ENCODE measurements around the gene MAGEF1. TPM values are rescaled to one million over a fixed set of nuclear protein-coding genes. Genes with fewer than 3 reads are reported as not detected.

MAGEF1 gene
- total RNA-seq, 2 experiments from 2014 or later = 5.8 to 6.1 TPM

DNA sequence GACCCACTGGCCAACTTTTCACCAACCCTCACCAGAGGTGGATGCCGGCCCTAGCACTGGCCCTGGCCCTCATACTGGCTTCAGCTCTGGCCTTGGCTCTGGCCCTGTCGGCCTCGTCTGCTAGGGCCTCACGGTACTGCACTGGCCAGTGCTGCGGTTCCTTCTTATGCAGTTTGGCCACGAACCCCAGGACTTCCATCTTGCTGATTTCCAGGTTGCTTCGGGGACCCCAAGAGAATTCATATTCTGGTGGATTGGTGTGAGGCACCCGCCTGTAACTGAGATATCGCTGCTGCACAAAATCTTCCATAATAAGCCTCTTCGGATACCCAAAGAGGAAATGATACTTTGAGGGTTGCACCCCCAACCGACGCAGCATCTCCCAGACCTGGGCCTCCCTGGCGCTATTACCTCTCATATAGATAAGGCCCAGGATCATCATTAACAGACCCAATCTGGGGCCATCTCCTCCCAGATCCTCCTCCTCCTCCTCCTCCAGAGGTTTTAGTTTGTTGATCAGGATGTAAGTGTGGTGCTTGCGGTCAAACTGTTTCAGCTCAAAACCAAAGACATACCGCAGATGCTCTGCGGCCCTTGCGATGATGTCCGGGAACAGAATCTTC, 883 bp downstream of the MAGEF1 start:
- Histone ChIP-seq H3K4me1 (ENCODE audit: insufficient read depth, low read length) (peaks cover 25% of the 10 kb centered on the region), H3K36me3 (ENCODE audit: insufficient read depth, low read length) (no peaks in the 10 kb centered on the region), H3K27me3 (ENCODE audit: control insufficient read depth in 1 of 2, insufficient read depth in 2 of 2, low read length in 2 of 2) (no peaks in the 10 kb centered on the region), H3K4me3 (ENCODE audit: low read length) (peak overlapping the region; percentile 87), H3K9me3 (ENCODE audit: control insufficient read depth in 1 of 2, insufficient read depth in 1 of 2, low read length in 2 of 2) (peaks cover 0 to 3% of the 10 kb centered on the region in 2 experiments), H3K27ac (ENCODE audit: low read depth in 1 of 2, low read length in 2 of 2) (peak overlapping the region; percentile 72 to 80)
- ATAC-seq (ENCODE audit: poor library complexity) (peak; percentile 30), DNase-seq (peak in 7 of 14 experiments; percentile 7 to 52 (median 34))
- ChIA-PET POLR2A (interaction anchor here (0.7 to 2.2 kb wide), 8 partner anchors 14 to 186 kb away, joined by 3 to 12 read pairs (median 3); partner anchors contain the start of gene EPHB3), CTCF (no interaction called here)
- intact Hi-C loops (cut with DNase I, micrococcal nuclease) = loop anchor here in 1 of 2 experiments (5.0 kb wide), 1 partner anchor 414 kb away; the partner anchor contains the start of gene PSMD2
- Mint-ChIP-seq H3K27ac (peak overlapping the region; percentile 77), H3K36me3 (ENCODE audit: low read depth) (no peaks in the 10 kb centered on the region), H3K27me3 (no peaks in the 10 kb centered on the region), H3K9me3 (no peaks in the 10 kb centered on the region), H3K4me1 (ENCODE audit: low read depth) (peaks cover 26% of the 10 kb centered on the region), H3K4me3 (peak overlapping the region; percentile 93)
- TF ChIP-seq, protein P1, sequence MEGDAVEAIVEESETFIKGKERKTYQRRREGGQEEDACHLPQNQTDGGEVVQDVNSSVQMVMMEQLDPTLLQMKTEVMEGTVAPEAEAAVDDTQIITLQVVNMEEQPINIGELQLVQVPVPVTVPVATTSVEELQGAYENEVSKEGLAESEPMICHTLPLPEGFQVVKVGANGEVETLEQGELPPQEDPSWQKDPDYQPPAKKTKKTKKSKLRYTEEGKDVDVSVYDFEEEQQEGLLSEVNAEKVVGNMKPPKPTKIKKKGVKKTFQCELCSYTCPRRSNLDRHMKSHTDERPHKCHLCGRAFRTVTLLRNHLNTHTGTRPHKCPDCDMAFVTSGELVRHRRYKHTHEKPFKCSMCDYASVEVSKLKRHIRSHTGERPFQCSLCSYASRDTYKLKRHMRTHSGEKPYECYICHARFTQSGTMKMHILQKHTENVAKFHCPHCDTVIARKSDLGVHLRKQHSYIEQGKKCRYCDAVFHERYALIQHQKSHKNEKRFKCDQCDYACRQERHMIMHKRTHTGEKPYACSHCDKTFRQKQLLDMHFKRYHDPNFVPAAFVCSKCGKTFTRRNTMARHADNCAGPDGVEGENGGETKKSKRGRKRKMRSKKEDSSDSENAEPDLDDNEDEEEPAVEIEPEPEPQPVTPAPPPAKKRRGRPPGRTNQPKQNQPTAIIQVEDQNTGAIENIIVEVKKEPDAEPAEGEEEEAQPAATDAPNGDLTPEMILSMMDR (IDR thresholded peaks at IDR 0.05) = no peak

DNA sequence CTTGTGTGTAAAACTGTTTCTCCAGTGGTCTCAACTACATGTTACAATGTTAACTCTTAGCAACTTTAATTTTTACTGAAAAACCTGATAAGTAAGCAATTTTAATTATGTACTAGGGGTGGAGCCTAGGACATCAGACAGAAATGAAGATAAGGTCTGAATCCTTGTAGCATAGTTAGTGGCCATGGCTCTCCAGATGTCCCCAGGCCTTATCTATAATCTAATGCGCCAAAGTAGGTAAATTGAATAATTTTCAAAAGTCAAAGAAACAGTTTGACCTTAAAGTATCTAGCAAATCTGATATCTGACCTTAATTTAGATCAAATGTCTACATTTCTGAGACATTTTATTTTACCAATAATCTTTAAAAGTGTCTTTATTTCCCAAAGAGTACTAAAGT, 8.2 kb downstream of the MAGEF1 start:
- Histone ChIP-seq H3K27me3 (ENCODE audit: control insufficient read depth in 1 of 2, insufficient read depth in 2 of 2, low read length in 2 of 2) (no peaks in the 10 kb centered on the region), H3K4me3 (ENCODE audit: low read length) (no peak overlapping the region), H3K36me3 (ENCODE audit: insufficient read depth, low read length) (no peaks in the 10 kb centered on the region), H3K9me3 (ENCODE audit: control insufficient read depth in 1 of 2, insufficient read depth in 1 of 2, low read length in 2 of 2) (peaks cover 0 to 3% of the 10 kb centered on the region in 2 experiments), H3K4me1 (ENCODE audit: insufficient read depth, low read length) (no peaks in the 10 kb centered on the region), H3K27ac (ENCODE audit: low read depth in 1 of 2, low read length in 2 of 2) (no peak overlapping the region)
- ChIA-PET POLR2A (no interaction called here), CTCF (no interaction called here)
- TF ChIP-seq, protein P1 (IDR thresholded peaks at IDR 0.05) = no peak
- intact Hi-C loops (cut with DNase I, micrococcal nuclease) = no loop called here
- Mint-ChIP-seq H3K4me3 (no peak overlapping the region), H3K27me3 (no peaks in the 10 kb centered on the region), H3K4me1 (ENCODE audit: low read depth) (no peaks in the 10 kb centered on the region), H3K9me3 (no peaks in the 10 kb centered on the region), H3K36me3 (ENCODE audit: low read depth) (peaks cover 3% of the 10 kb centered on the region), H3K27ac (no peak overlapping the region)
- no peak for ATAC-seq (ENCODE audit: poor library complexity)
- DNase-seq = no peak

DNA sequence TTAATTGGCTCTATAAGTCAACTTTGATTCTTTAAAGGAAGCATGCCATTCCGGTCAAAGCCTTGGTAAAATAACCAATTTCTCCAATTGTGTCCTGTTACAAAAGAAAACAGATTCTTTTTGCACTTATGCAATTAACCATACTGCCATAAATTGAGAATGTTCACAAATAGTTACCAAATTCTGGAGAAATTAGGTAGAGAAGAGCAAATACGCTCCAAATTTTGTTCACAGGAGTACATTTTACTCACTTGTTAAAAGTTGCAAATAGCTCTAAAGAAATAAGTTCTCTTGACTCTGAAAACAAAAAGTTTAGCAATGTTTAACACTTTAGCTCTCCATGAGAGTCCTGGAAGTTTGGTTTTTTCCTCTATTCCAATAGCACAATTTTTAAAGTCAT, 11.1 kb downstream of the MAGEF1 start:
- CTCF ChIA-PET = no interaction called here

More for the DNA sequence above, 11.1 kb downstream of the MAGEF1 start:
- H3K9me3 Mint-ChIP-seq = no peaks in the 10 kb centered on the region
- DNase-seq (no peak), ATAC-seq (ENCODE audit: poor library complexity) (no peak)
- no peaks in the 10 kb centered on the region for H3K27me3 ChIP-seq (ENCODE audit: control insufficient read depth in 1 of 2, insufficient read depth in 2 of 2, low read length in 2 of 2)
- no peaks in the 10 kb centered on the region for H3K9me3 ChIP-seq (ENCODE audit: control insufficient read depth in 1 of 2, insufficient read depth in 1 of 2, low read length in 2 of 2)
- intact Hi-C loops (cut with DNase I, micrococcal nuclease) = no loop called here
- POLR2A ChIA-PET = no interaction called here
- no peaks in the 10 kb centered on the region for H3K36me3 ChIP-seq (ENCODE audit: insufficient read depth, low read length)
- no peaks in the 10 kb centered on the region for H3K4me1 ChIP-seq (ENCODE audit: insufficient read depth, low read length)
- H3K36me3 Mint-ChIP-seq (ENCODE audit: low read depth) = peaks cover 3% of the 10 kb centered on the region
- H3K4me3 Mint-ChIP-seq = no peak overlapping the region
- H3K4me3 ChIP-seq (ENCODE audit: low read length) = no peak overlapping the region
- no peaks in the 10 kb centered on the region for H3K27me3 Mint-ChIP-seq
- TF ChIP-seq, protein P1 (IDR thresholded peaks at IDR 0.05) = no peak
- no peak overlapping the region for H3K27ac Mint-ChIP-seq
- H3K4me1 Mint-ChIP-seq (ENCODE audit: low read depth) = no peaks in the 10 kb centered on the region
- no peak overlapping the region for H3K27ac ChIP-seq (ENCODE audit: low read depth in 1 of 2, low read length in 2 of 2)
